ENCODE measurements around the gene LIMA1.
"Not testable (repeated sequence)": the region's sequence is repeated elsewhere in the genome, so short reads cannot be mapped to it uniquely, and the experiment has no call there.

Gene LIMA1

DNA sequence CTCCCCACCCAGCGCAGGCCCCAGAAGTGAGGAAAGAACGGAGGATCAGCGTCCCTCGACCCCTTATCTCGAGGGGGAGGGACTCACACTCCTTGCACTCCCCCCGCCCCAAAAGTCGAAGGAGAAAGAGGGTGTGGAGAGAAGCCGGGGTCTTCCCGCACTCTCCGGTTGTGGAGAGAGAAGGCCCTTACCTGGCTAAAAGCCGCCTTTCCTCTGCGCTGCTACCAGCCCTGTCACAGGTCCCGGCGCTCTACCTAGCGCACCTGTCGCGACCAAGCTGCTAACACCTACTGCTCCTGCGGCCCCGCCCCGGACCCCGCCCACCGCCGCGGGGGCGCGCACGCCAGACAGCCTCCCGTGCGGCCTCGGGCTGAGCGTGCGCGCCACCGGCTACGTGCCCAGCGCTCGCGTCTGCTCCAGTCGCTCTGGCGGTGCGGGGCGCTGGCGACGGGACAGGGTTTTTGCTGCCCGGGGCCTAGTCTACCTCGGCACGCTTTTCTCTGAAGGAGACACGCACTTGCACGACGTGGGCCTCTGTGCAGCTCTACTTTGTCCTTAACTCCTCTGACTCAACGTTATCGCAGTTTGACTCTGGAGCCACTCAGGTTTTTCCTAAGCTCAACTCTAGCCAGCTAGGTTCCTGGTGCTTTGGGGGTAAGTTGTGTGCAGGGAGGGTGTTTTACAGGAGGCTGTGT, at the start of gene LIMA1:
TSS of gene LIMA1 (minus strand) at position 292 of the 695 bp plus-strand sequence. CDS start 34,769 bp downstream, outside the sequence.
- peak; percentile 82 for DNase-seq (ENCODE audit: low read depth, low spot score)

GRCh38 chr12:50331745-50332144, 48.4 kb upstream of the LIMA1 start:
- no peak for DNase-seq (ENCODE audit: low read depth, low spot score)

- DNase-seq (ENCODE audit: low read depth, low spot score) = not testable (repeated sequence)
These were observed 45.3 kb upstream of the LIMA1 start for GRCh38 chr12:50328664-50329063.

- DNase-seq (ENCODE audit: low read depth, low spot score) = no peak
These were observed 43.4 kb upstream of the LIMA1 start for GRCh38 chr12:50326590-50327284.

GRCh38 chr12:50325890-50326391, 42.6 kb upstream of the LIMA1 start:
- no peak for DNase-seq (ENCODE audit: low read depth, low spot score)

GRCh38 chr12:50324770-50325169, 41.5 kb upstream of the LIMA1 start:
- DNase-seq (ENCODE audit: low read depth, low spot score) = not testable (repeated sequence)

- not testable (repeated sequence) for DNase-seq (ENCODE audit: low read depth, low spot score)
These were observed 40.8 kb upstream of the LIMA1 start for GRCh38 chr12:50324077-50324476.

GRCh38 chr12:50322206-50322605, 38.9 kb upstream of the LIMA1 start:
- DNase-seq (ENCODE audit: low read depth, low spot score) = no peak

GRCh38 chr12:50317203-50317602, 33.9 kb upstream of the LIMA1 start:
- DNase-seq (ENCODE audit: low read depth, low spot score) = no peak

DNA sequence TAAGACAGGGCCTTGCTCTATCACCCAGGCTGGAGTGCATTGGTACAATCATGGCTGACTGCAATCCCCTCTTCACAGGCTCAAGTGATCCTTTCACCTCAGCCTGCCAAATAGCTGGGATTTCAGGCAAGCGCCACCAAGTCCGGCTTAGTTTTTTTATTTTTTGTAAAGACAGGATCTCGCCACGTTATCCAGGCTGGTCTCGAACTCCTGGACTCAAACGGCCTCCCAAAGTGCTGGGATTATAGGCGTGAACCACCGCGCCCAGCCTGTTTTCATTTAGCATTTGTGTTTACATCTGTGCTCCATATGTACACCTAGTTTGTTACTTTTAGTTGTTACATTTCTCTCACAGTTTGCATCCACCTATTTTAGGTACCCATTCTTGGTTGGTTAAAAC, 32.5 kb upstream of the LIMA1 start:
- no peak for DNase-seq (ENCODE audit: low read depth, low spot score)

DNA sequence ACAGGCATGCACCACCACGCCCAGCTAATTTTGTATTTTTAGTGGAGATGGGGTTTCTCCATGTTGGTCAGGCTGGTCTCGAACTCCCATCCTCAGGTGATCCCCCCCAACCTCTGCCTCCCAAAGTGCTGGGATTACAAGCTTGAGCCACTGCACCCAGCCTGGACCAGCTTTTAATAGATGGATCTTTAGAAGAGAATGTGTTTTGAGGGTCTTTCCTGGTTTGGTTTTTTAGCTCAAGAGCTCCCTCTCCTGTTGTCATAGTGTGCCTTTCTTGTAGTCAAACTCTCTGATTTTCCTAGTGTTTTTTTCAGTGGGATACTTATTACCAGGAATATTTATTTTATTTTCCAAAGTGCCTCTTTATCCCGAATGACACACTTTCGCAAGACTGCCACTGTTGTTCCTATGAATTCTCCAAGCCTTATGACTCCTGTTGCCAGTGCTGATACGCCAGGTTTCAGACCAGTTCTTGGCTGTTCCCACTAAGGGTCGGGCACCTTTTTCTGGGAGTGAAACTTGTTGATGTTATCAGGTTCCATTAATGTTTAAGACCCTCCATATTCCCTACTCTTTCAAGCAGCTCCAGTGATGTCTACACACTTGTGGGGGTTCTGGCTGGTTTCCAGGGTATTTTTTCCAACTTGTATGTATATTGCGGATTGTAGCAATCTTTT, 31.5 kb upstream of the LIMA1 start:
- DNase-seq (ENCODE audit: low read depth, low spot score) = peak; percentile 38

GRCh38 chr12:50313971-50314370, 30.7 kb upstream of the LIMA1 start:
- not testable (repeated sequence) for DNase-seq (ENCODE audit: low read depth, low spot score)

DNA sequence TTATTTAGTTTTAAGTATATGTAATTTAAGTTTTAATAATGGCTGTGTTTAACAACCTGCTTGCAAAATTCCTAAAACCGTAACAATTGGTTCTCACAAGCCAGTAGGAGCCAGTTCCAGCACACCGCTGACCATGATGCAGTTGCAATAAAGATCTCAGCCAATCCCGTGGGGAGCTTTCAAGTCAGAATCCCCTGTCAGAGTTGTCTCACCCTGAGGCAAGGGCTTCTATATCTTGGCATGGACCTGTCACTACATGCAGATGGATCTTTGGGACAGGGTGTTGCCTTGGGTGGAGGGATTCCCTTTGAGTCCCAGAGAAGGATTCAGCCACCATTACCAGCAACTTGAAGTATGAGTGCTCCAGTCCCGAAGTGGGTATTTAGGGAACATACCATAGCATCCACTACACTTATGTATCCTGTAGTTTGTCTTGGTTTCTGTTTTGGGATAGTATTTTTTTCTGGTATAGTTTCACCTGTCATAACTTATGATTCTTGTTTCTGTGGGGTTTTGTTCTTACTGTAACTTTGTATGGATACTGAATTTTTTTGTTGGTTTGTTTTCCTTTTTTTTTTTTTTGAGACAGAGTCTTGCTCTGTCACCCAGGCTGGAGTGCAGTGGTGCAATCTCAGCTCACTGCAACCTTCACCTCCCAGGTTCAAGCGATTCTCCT, 30.1 kb upstream of the LIMA1 start:
- DNase-seq (ENCODE audit: low read depth, low spot score) = no peak

DNA sequence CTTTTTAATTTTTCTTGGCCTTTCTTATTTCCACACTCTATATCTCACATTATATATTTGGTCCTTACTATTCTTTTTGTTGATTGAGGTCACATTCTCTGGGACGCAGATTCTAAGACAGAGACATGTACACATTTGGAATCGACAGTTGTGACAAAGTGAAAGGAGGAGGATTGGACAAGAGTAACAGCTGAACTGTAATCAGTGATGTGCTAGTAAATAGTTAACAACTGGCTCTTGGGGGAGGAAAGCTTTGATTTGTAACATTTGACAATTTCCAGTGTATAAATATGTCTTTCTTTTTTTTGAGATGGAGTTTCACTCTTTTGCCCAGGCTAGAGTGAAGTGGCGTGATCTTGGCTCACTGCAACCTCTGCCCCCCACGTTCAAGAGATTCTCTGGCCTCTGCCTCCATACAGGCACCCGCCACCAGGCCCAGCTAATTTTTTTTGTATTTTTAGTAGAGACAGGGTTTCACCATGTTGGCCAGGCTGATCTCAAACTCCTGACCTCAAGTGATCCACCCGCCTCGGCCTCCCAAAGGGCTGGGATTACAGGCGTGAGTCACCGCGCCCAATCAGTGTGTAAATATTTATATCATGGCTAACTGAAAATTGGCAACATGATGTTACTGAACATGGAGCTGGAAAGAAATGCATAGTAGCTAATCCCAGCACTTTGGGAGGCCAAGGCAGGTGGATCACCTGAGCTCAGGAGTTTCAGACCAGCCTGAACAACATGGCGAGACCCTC, 28.7 kb upstream of the LIMA1 start:
- DNase-seq (ENCODE audit: low read depth, low spot score) = not testable (repeated sequence)

DNA sequence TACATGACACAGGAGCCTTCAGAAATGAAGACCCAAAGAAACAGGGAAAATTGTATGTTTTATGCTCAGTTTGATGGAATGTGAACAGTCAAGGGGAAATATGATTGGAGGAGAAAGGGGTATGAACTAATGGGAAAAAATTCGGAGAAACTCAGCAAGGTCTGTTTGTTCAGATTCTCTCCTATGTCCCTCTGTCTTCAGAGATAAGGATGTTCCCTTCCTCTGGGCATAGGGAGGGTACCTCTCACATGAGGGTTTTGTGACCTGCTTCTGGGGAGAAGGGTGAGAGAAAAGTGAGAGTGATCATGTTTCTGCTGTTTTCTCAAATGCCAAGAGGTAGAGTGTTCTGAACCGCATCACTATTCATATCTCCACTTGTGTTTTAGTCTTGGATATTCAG, 26.6 kb upstream of the LIMA1 start:
- no peak for DNase-seq (ENCODE audit: low read depth, low spot score)

DNA sequence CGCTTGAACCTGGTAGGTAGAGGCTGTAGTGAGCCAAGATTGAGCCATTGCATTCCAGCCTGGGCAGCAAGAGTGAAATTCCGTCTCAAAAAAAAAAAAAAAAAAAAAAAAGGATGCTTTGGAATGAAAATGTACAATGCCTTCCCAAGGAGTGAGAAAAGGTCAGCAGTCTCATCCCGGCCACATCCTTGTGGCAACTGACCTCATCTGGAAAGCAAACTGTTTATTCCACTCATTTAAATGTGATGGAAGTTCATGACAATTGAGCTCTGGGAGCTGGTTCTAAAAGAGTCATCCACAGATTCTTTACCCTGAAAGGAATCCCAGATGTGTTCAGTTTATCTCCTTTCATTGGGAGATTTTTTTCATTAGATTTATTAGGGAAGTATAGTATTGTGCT, 19.4 kb upstream of the LIMA1 start:
- no peak for DNase-seq (ENCODE audit: low read depth, low spot score)

GRCh38 chr12:50297996-50298395, 14.7 kb upstream of the LIMA1 start:
- no peak for DNase-seq (ENCODE audit: low read depth, low spot score)

DNA sequence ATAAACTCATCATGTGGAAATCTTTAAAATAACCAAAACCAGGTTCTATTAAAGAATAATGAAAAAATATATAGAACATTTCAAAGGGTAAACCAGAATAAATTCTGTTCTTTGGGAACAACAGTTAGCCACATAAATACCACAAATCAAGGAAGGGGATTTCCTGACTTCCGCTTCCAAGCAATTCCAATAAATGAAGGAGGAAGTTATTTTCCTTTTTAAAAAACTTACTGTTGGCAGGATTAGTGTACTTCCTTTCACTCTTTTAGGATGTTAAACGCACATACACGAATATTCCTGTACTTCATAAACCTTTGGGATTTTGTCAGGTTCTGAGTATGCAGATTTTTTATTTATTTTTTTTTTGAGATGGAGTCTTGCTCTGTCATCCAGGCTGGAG, 13.7 kb upstream of the LIMA1 start:
- DNase-seq (ENCODE audit: low read depth, low spot score) = no peak

- DNase-seq (ENCODE audit: low read depth, low spot score) = no peak
These were observed 13.2 kb upstream of the LIMA1 start for GRCh38 chr12:50296554-50296953.

- no peak for DNase-seq (ENCODE audit: low read depth, low spot score)
These were observed 8.1 kb upstream of the LIMA1 start for GRCh38 chr12:50291377-50291776.

DNA sequence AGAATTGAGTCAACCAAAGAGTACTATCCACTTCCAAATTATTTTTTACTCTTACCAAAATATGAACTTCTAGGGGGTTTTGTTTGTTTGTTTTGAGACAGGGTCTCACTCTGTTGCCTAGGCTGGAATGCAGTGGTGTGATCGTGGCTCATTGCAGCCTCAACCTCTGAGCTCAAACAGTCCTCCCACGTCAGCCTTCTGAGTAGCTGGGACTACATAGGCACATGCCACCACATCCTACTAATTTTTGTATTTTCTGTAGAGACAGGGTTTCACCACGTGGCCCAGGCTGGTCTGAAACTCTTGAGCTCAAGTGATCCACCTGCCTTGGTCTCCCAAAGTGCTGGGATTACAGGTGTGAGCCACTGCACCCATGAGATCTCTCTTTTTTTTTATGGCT, 7.4 kb upstream of the LIMA1 start:
- DNase-seq (ENCODE audit: low read depth, low spot score) = not testable (repeated sequence)
